CD4-positive, alpha-beta T cell (primary cell): ENCODE data around the gene UBE2E1. TPM values are rescaled to one million over a fixed set of nuclear protein-coding genes. Genes with fewer than 3 reads are reported as not detected.
A peak's percentile ranks its signal among the peaks of the same experiment; 100 is the strongest.
"Not testable (repeated sequence)": the region's sequence is repeated elsewhere in the genome, so short reads cannot be mapped to it uniquely, and the experiment has no call there.

Experiments
- ATAC-seq: fragments of 200-7000 bp; cut with Tn5 transposase; one replicate; pipeline ENCODE4 v1.10.0; 2022; ENCODE audit warnings: mild to moderate bottlenecking; ENCODE audit not compliant: poor library complexity
- CTCF ChIA-PET: fragments of 350-600 bp; sonication (Branson Sonifier 250); formaldehyde crosslinking; loops from one replicate; lab custom pipeline; 2021; ENCODE audit warnings: antibody characterized with exemption, inconsistent platforms; lab: Charles Lee
- POLR2A ChIA-PET: fragments of 350-600 bp; sonication (Branson Sonifier 250); formaldehyde crosslinking; loops from one replicate; lab custom pipeline; 2021; ENCODE audit warnings: antibody characterized with exemption, inconsistent platforms; lab: Charles Lee
- DNase-seq, 14 experiments: peaks; one replicate each; pipeline ENCODE4 v3.0.0-alpha.2; 2013 to 2020; ENCODE audit warnings: mixed read lengths in 2 of 14
- H3K27ac ChIP-seq, 2 donors: one replicate each; pipeline versions ENCODE4 v1.5.1 to v1.7.0; 2013; ENCODE audit warnings: low read length in 2 of 2, low read depth in 1 of 2, mild to moderate bottlenecking in 1 of 2
- H3K27me3 ChIP-seq, 2 experiments: 1 replicate in 1 of 2; 2 replicates in 1 of 2; pipeline versions ENCODE4 v1.6.1 to v1.7.0; 2013; ENCODE audit warnings: low read length in 2 of 2, control low read depth in 1 of 2, mild to moderate bottlenecking in 1 of 2, moderate library complexity in 1 of 2; ENCODE audit not compliant: insufficient read depth in 2 of 2, control insufficient read depth in 1 of 2
- H3K36me3 ChIP-seq: one replicate; pipeline ENCODE4 v1.6.1; 2013; ENCODE audit warnings: low read length, control low read depth; ENCODE audit not compliant: insufficient read depth
- H3K4me1 ChIP-seq: one replicate; pipeline ENCODE4 v1.6.1; 2013; ENCODE audit warnings: low read length, control low read depth; ENCODE audit not compliant: insufficient read depth
- H3K4me3 ChIP-seq: one replicate; pipeline ENCODE4 v1.5.1; 2013; ENCODE audit warnings: mild to moderate bottlenecking, low read length, moderate library complexity
- H3K9me3 ChIP-seq, 2 experiments: 1 replicate in 1 of 2; 2 replicates in 1 of 2; pipeline versions ENCODE4 v1.6.1 to v1.7.0; 2013; ENCODE audit warnings: low read length in 2 of 2, mild to moderate bottlenecking in 2 of 2, control low read depth in 1 of 2, moderate library complexity in 1 of 2; ENCODE audit not compliant: control insufficient read depth in 1 of 2, insufficient read depth in 1 of 2
- H3K27ac Mint-ChIP-seq: one replicate; pipeline ENCODE4 v1.8.0; 2020; ENCODE audit warnings: mixed read lengths
- H3K27me3 Mint-ChIP-seq: one replicate; pipeline ENCODE4 v1.8.0; 2021; ENCODE audit warnings: mixed read lengths
- H3K36me3 Mint-ChIP-seq: one replicate; pipeline ENCODE4 v1.8.0; 2021; ENCODE audit warnings: low read depth, mixed read lengths
- H3K4me1 Mint-ChIP-seq: one replicate; pipeline ENCODE4 v1.8.0; 2021; ENCODE audit warnings: low read depth, mixed read lengths
- H3K4me3 Mint-ChIP-seq: one replicate; pipeline ENCODE4 v1.8.0; 2020; ENCODE audit warnings: mild to moderate bottlenecking, mixed read lengths
- H3K9me3 Mint-ChIP-seq: one replicate; pipeline ENCODE4 v1.8.0; 2020; ENCODE audit warnings: mixed read lengths
- CTCF ChIP-seq: fragments of 200-600 bp; IDR thresholded peaks from one replicate; pipeline ENCODE4 v1.8.0; 2022; ENCODE audit warnings: antibody characterized with exemption, mild to moderate bottlenecking
- intact Hi-C, 2 experiments: fragments of 100-400 bp; cut with DNase I in 1 of 2; cut with micrococcal nuclease in 1 of 2; formaldehyde crosslinking; loops; one replicate each; pipeline versions ENCODE4 v1.15.1 to v1.9.0; 2023 to 2025; cut with DNase I, micrococcal nuclease
- total RNA-seq, 174 experiments: library from RNA in 2 of 174; stranded (reverse) in 2 of 174; gene quantifications; one replicate each; pipeline ENCODE4 v1.2.3 and lab custom pipeline; 2021 to 2026

The UBE2E1 gene
- total RNA-seq, 2 experiments from 2014 or later = 49.8 to 52.2 TPM

- H3K27ac Mint-ChIP-seq = peak overlapping the region; percentile 98
- H3K27me3 Mint-ChIP-seq = no peaks in the 10 kb centered on the region
- ChIA-PET CTCF (interaction anchor here (1.0 to 1.6 kb wide), 2 partner anchors 32 to 52 kb away, joined by 3 to 7 read pairs; no protein-coding TSS in a partner anchor), POLR2A (interaction anchor here (0.6 to 3.5 kb wide), 31 partner anchors 8 to 1867 kb away, joined by 3 to 95 read pairs (median 6); partner anchors contain the start of genes NGLY1 and UBE2E2)
- Histone ChIP-seq H3K4me1 (peaks cover 29% of the 10 kb centered on the region), H3K27ac (peak overlapping the region; percentile 61 to 76), H3K9me3 (no peaks in the 10 kb centered on the region), H3K27me3 (no peaks in the 10 kb centered on the region), H3K4me3 (peak overlapping the region; percentile 94), H3K36me3 (peaks cover 33% of the 10 kb centered on the region)
- intact Hi-C loops = loop anchor here in 1 of 2 experiments (5.0 to 10.0 kb wide), 2 partner anchors 109 to 1868 kb away; partner anchors contain the start of genes NGLY1 and UBE2E1
- ATAC-seq (peak; percentile 28), DNase-seq (no peak)
- H3K4me1 Mint-ChIP-seq = peaks cover 67% of the 10 kb centered on the region
- H3K36me3 Mint-ChIP-seq = peaks cover 47% of the 10 kb centered on the region
- H3K9me3 Mint-ChIP-seq = no peaks in the 10 kb centered on the region
- H3K4me3 Mint-ChIP-seq = peak overlapping the region; percentile 99
- TF ChIP-seq CTCF = no peak
Measured at GRCh38 chr3:23916152-23916885, 110.6 kb downstream of the UBE2E1 start.

- Mint-ChIP-seq H3K36me3 (peaks cover 50% of the 10 kb centered on the region), H3K4me3 (peak within 1 kb of the TSS; percentile 99), H3K4me1 (peaks cover 68% of the 10 kb centered on the region), H3K27ac (peak within 1 kb of the TSS; percentile 98), H3K9me3 (no peaks in the 10 kb centered on the region), H3K27me3 (no peaks in the 10 kb centered on the region)
- ChIA-PET POLR2A (interaction anchor here (0.6 to 3.5 kb wide), 33 partner anchors 8 to 1866 kb away, joined by 3 to 95 read pairs (median 6); partner anchors contain the start of genes NGLY1 and UBE2E2), CTCF (interaction anchor here (1.0 to 1.6 kb wide), 2 partner anchors 31 to 52 kb away, joined by 3 to 7 read pairs; no protein-coding TSS in a partner anchor)
- no peaks in the 10 kb centered on the region for H3K9me3 ChIP-seq
- intact Hi-C loops = loop anchor here (1.0 to 10.0 kb wide), 3 partner anchors 28 to 1868 kb away; partner anchors contain the start of genes NR1D2 (in 2 of the 2), NGLY1 (in 1 of the 2) and UBE2E1 (in 1 of the 2)
- ATAC-seq (peak; percentile 92), DNase-seq (peak; percentile 94 to 99 (median 96))
- H3K4me3 ChIP-seq = peak within 1 kb of the TSS; percentile 94
- H3K36me3 ChIP-seq = peaks cover 36% of the 10 kb centered on the region
- H3K27ac ChIP-seq = peak within 1 kb of the TSS; percentile 85 to 87
- peaks cover 29% of the 10 kb centered on the region for H3K4me1 ChIP-seq
- TF ChIP-seq CTCF = peak; percentile 60
- no peaks in the 10 kb centered on the region for H3K27me3 ChIP-seq
Measured at GRCh38 chr3:23916886-23917678, 111.3 kb downstream of the UBE2E1 start, which contains the start of the genes NKIRAS1 and RPL15. NKIRAS1 (minus strand) TSS chr3:23916990; CDS start chr3:23910904, 6,086 bp downstream. RPL15 (plus strand) TSS chr3:23917132; CDS start chr3:23917860, 728 bp downstream.

- not testable (repeated sequence) for H3K9me3 ChIP-seq, H3K9me3 Mint-ChIP-seq, H3K27me3 ChIP-seq, H3K27me3 Mint-ChIP-seq, ATAC-seq
- DNase-seq = peak in 1 of 14 experiments; percentile 82
- Histone ChIP-seq H3K4me1 (peaks cover 29% of the 10 kb centered on the region), H3K27ac (peak overlapping the region; percentile 85 to 87), H3K36me3 (peaks cover 38% of the 10 kb centered on the region), H3K4me3 (peak overlapping the region; percentile 94)
- peaks cover 55% of the 10 kb centered on the region for H3K36me3 Mint-ChIP-seq
- peak overlapping the region; percentile 98 for H3K27ac Mint-ChIP-seq
- peaks cover 68% of the 10 kb centered on the region for H3K4me1 Mint-ChIP-seq
- H3K4me3 Mint-ChIP-seq = peak overlapping the region; percentile 99
- ChIA-PET POLR2A (interaction anchor here (0.6 to 3.5 kb wide), 17 partner anchors 7 to 716 kb away, joined by 3 to 95 read pairs (median 11); no protein-coding TSS in a partner anchor), CTCF (interaction anchor here (0.8 kb wide), 1 partner anchor 29 kb away, joined by 3 read pairs; no protein-coding TSS in a partner anchor)
- intact Hi-C loops = loop anchor here (1.0 to 10.0 kb wide), 4 partner anchors 24 to 1867 kb away; partner anchors contain the start of genes NR1D2 (in 2 of the 2), NGLY1 (in 1 of the 2) and UBE2E1 (in 1 of the 2)
Measured at GRCh38 chr3:23917679-23918303, 112.0 kb downstream of the UBE2E1 start.

GRCh38 chr3:23918331-23918730 is 112.6 kb downstream of the UBE2E1 start:
- peaks cover 68% of the 10 kb centered on the region for H3K4me1 Mint-ChIP-seq
- peak overlapping the region; percentile 99 for H3K4me3 Mint-ChIP-seq
- H3K27ac ChIP-seq = peak overlapping the region; percentile 85 to 87
- H3K4me3 ChIP-seq = peak overlapping the region; percentile 94
- peaks cover 55% of the 10 kb centered on the region for H3K36me3 Mint-ChIP-seq
- not testable (repeated sequence) for H3K27me3 ChIP-seq, H3K9me3 Mint-ChIP-seq, H3K9me3 ChIP-seq, ATAC-seq, H3K27me3 Mint-ChIP-seq, DNase-seq
- POLR2A ChIA-PET = interaction anchor here (1.3 to 3.5 kb wide), 5 partner anchors 26 to 108 kb away, joined by 3 to 95 read pairs (median 63); no protein-coding TSS in a partner anchor
- H3K27ac Mint-ChIP-seq = peak overlapping the region; percentile 98
- CTCF ChIA-PET = interaction anchor here (0.8 kb wide), 1 partner anchor 30 kb away, joined by 3 read pairs; no protein-coding TSS in a partner anchor
- H3K4me1 ChIP-seq = peaks cover 29% of the 10 kb centered on the region
- peaks cover 38% of the 10 kb centered on the region for H3K36me3 ChIP-seq
- intact Hi-C loops = loop anchor here in 1 of 2 experiments (1.0 to 10.0 kb wide), 3 partner anchors 23 to 1866 kb away; partner anchors contain the start of genes NGLY1 and UBE2E1
